CD14-positive monocyte (primary cell): ENCODE measurements around the gene VEPH1. TPM values are rescaled to one million over a fixed set of nuclear protein-coding genes. Genes with fewer than 3 reads are reported as not detected.

Experiments
- DNase-seq, 3 donors: peaks; one replicate each; pipeline ENCODE4 v3.0.0-alpha.2; 2011 to 2022
- H2AFZ ChIP-seq: 2 replicates; pipeline ENCODE4 v1.6.0; 2012; ENCODE audit warnings: mild to moderate bottlenecking, low read depth, low read length, inconsistent platforms; ENCODE audit not compliant: insufficient read depth, poor library complexity, severe bottlenecking
- H3K27ac ChIP-seq, 2 donors: 1 replicate in 1 of 2; 2 replicates in 1 of 2; pipeline ENCODE4 v1.5.1; 2012 to 2013; ENCODE audit warnings: low read length in 2 of 2, control low read depth in 1 of 2, inconsistent platforms in 1 of 2, low read depth in 1 of 2, mild to moderate bottlenecking in 1 of 2
- H3K27me3 ChIP-seq, 2 donors: one replicate each; pipeline versions ENCODE4 v1.6.0 to v1.6.1; 2011 to 2013; ENCODE audit warnings: low read length in 2 of 2; ENCODE audit not compliant: control insufficient read depth in 2 of 2, insufficient read depth in 2 of 2
- H3K36me3 ChIP-seq, 2 donors: replicated peaks in 1 of 2; 1 replicate in 1 of 2; 2 replicates in 1 of 2; pipeline versions ENCODE4 v1.5.1 to v1.6.1; 2012 to 2013; ENCODE audit warnings: low read length in 2 of 2, control low read depth in 1 of 2, inconsistent platforms in 1 of 2, mild to moderate bottlenecking in 1 of 2; ENCODE audit not compliant: insufficient read depth in 2 of 2, control insufficient read depth in 1 of 2
- H3K4me1 ChIP-seq, 2 donors: 1 replicate in 1 of 2; 2 replicates in 1 of 2; pipeline versions ENCODE4 v1.5.1 to v1.6.1; 2012 to 2013; ENCODE audit warnings: low read length in 2 of 2, control low read depth in 1 of 2, inconsistent platforms in 1 of 2, mild to moderate bottlenecking in 1 of 2, moderate library complexity in 1 of 2; ENCODE audit not compliant: insufficient read depth in 2 of 2, control insufficient read depth in 1 of 2
- H3K4me2 ChIP-seq: replicated peaks from 2 replicates; pipeline ENCODE3; 2012; ENCODE audit warnings: low read length, moderate library complexity, mild to moderate bottlenecking; ENCODE audit not compliant: poor library complexity, severe bottlenecking; ENCODE audit errors: extremely low read depth
- H3K4me3 ChIP-seq, 3 experiments: fragments of 200-600 bp in 1 of 3; sonication (generic) in 1 of 3; replicated peaks in 1 of 3; 1 replicate in 2 of 3; 2 replicates in 1 of 3; pipeline ENCODE4 v1.5.1; 2011 to 2013; ENCODE audit warnings: low read length in 3 of 3, mild to moderate bottlenecking in 3 of 3, control low read depth in 2 of 3, low read depth in 2 of 3, inconsistent platforms in 1 of 3, moderate library complexity in 1 of 3
- H3K79me2 ChIP-seq: 2 replicates; pipeline ENCODE4 v1.6.0; 2012; ENCODE audit warnings: mild to moderate bottlenecking, control low read depth, inconsistent platforms, low read length, moderate library complexity; ENCODE audit not compliant: insufficient read depth
- H3K9ac ChIP-seq: 2 replicates; pipeline ENCODE4 v1.6.0; 2017; ENCODE audit warnings: low read length, mild to moderate bottlenecking; ENCODE audit not compliant: insufficient read depth, poor library complexity, severe bottlenecking
- H3K9me3 ChIP-seq, 2 donors: replicated peaks in 1 of 2; 1 replicate in 1 of 2; 2 replicates in 1 of 2; pipeline versions ENCODE4 v1.5.1 to v1.6.1; 2012 to 2013; ENCODE audit warnings: low read length in 2 of 2, control low read depth in 1 of 2; ENCODE audit not compliant: control insufficient read depth in 1 of 2, insufficient read depth in 1 of 2
- H4K20me1 ChIP-seq: 2 replicates; pipeline ENCODE4 v1.6.0; 2012; ENCODE audit warnings: mild to moderate bottlenecking, low read length, control low read depth, moderate library complexity; ENCODE audit not compliant: insufficient read depth
- H3K27ac Mint-ChIP-seq, 7 donors: one replicate each; pipeline ENCODE4 v1.8.0; 2020; ENCODE audit warnings: mild to moderate bottlenecking in 7 of 7, mixed read lengths in 7 of 7, moderate library complexity in 6 of 7, inconsistent platforms in 2 of 7
- H3K27me3 Mint-ChIP-seq, 3 donors: one replicate each; pipeline ENCODE4 v1.8.0; 2021 to 2022; ENCODE audit warnings: low read depth in 3 of 3, mild to moderate bottlenecking in 3 of 3, mixed read lengths in 3 of 3, moderate library complexity in 3 of 3, inconsistent platforms in 1 of 3
- H3K36me3 Mint-ChIP-seq, 2 donors: one replicate each; pipeline ENCODE4 v1.8.0; 2020; ENCODE audit warnings: mixed read lengths in 2 of 2, inconsistent platforms in 1 of 2, mild to moderate bottlenecking in 1 of 2
- H3K4me1 Mint-ChIP-seq: one replicate; pipeline ENCODE4 v1.8.0; 2020; ENCODE audit warnings: mild to moderate bottlenecking, mixed read lengths
- H3K4me3 Mint-ChIP-seq, 2 donors: one replicate each; pipeline ENCODE4 v1.8.0; 2020; ENCODE audit warnings: mild to moderate bottlenecking in 2 of 2, mixed read lengths in 2 of 2, moderate library complexity in 1 of 2
- H3K9me3 Mint-ChIP-seq, 7 donors: one replicate each; pipeline ENCODE4 v1.8.0; 2020 to 2022; ENCODE audit warnings: mixed read lengths in 7 of 7, mild to moderate bottlenecking in 6 of 7, moderate library complexity in 6 of 7, inconsistent platforms in 2 of 7
- CTCF ChIP-seq: fragments of 200-600 bp; IDR thresholded peaks from one replicate; pipeline ENCODE4 v1.8.0; 2022; ENCODE audit warnings: antibody characterized with exemption, mild to moderate bottlenecking
- WGBS: methylation state at CpG from one replicate; pipeline ENCODE4 v1.1.5; 2013; ENCODE audit warnings: missing lambda C conversion rate; ENCODE audit not compliant: insufficient coverage; 5-methylcytosine and 5-hydroxymethylcytosine counted together
- intact Hi-C, 2 donors: fragments of 100-400 bp; cut with micrococcal nuclease; formaldehyde crosslinking; loops; one replicate each; pipeline versions ENCODE4 v1.15.0 to v1.15.1; 2023
- polyA plus RNA-seq, 3 donors: library from polyadenylated mRNA; depleted of rRNA in 1 of 3; unstranded in 2 of 3; stranded (reverse) in 1 of 3; fragments of 300-500 nt in 2 of 3; fragments of >200 nt in 1 of 3; fragmentation: Illumina TruSeq in 2 of 3; gene quantifications; 1 replicate in 2 of 3; 2 replicates in 1 of 3; pipeline ENCODE4 v1.2.3, GENCODE V29; 2012 to 2021

The VEPH1 gene
- polyA plus RNA-seq, 3 donors = 0.44 TPM; not detected in 2

DNA sequence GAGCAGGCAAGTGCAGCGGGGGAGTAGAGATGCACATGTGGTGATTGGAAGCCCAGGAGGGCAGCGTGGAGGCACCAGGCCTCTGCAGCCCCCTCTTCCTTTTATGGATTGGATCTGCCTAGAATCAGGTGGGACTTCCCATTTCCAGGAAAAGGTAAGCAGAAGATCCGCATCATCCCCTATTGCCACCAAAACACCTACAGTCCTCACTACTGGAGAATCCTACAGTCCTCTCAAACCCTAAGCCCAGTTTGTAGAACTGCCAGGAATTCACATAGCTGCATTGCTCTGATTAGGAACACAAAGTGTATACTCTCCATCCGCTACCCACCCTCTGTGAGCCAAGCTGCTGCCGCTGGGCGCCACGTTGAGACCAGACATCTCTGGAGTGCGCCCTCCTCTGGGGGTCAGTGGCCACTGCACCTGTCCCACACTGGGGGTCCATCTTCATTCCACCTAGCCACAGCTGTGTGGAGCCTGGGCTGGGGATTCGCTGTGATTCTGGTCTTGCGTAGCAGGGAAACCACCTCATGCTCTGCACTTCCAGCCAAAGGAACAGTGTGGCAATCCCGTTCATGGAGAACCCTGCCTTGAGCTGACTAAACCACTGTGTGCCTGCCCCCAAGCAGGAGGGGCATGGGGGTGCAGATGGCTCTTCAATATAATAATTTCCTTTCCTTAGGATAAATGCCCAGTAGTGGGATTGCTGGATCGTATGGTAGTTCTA is 155.5 kb downstream of the VEPH1 start:
- no peaks in the 10 kb centered on the region for H3K36me3 ChIP-seq
- peaks cover 0 to 2% (median 1%) of the 10 kb centered on the region in 3 donors for H3K27me3 Mint-ChIP-seq
- no peaks in the 10 kb centered on the region for H3K4me1 ChIP-seq
- H3K9me3 ChIP-seq = no peaks in the 10 kb centered on the region
- peaks cover 0 to 9% (median 0%) of the 10 kb centered on the region in 7 donors for H3K9me3 Mint-ChIP-seq
- peaks cover 0 to 3% of the 10 kb centered on the region in 2 donors for H3K27me3 ChIP-seq
- intact Hi-C loops = no loop called here
- no peak for TF ChIP-seq CTCF
- H3K27ac ChIP-seq = no peak overlapping the region
- 99% methylated on average over 8 of the region's 12 CpGs for WGBS
- no peak overlapping the region for H3K9ac ChIP-seq
- H3K79me2 ChIP-seq = no peaks in the 10 kb centered on the region
- H3K4me3 ChIP-seq = no peak overlapping the region
- no peak overlapping the region for H3K27ac Mint-ChIP-seq
- no peak overlapping the region for H3K4me2 ChIP-seq
- H3K36me3 Mint-ChIP-seq = no peaks in the 10 kb centered on the region
- no peak overlapping the region for H2AFZ ChIP-seq
- H3K4me1 Mint-ChIP-seq = no peaks in the 10 kb centered on the region
- H4K20me1 ChIP-seq = no peaks in the 10 kb centered on the region
- H3K4me3 Mint-ChIP-seq = no peak overlapping the region
- no peak for DNase-seq

- intact Hi-C loops = no loop called here
- H3K9me3 Mint-ChIP-seq = peaks cover 3 to 10% (median 8%) of the 10 kb centered on the region in 7 donors
Observed at GRCh38 chr3:157336252-157337009, 166.8 kb downstream of the VEPH1 start.

More at GRCh38 chr3:157336252-157337009, 166.8 kb downstream of the VEPH1 start:
- Histone ChIP-seq H2AFZ (no peak overlapping the region), H3K79me2 (no peaks in the 10 kb centered on the region), H3K36me3 (no peaks in the 10 kb centered on the region), H3K4me3 (no peak overlapping the region), H3K27me3 (no peaks in the 10 kb centered on the region), H3K27ac (no peak overlapping the region), H3K9ac (no peak overlapping the region), H3K9me3 (peaks cover 0 to 6% of the 10 kb centered on the region in 2 donors), H3K4me2 (no peak overlapping the region), H4K20me1 (no peaks in the 10 kb centered on the region), H3K4me1 (no peaks in the 10 kb centered on the region)
- no peak for DNase-seq
- no peak overlapping the region for H3K4me3 Mint-ChIP-seq
- H3K27me3 Mint-ChIP-seq = no peaks in the 10 kb centered on the region
- H3K36me3 Mint-ChIP-seq = no peaks in the 10 kb centered on the region
- TF ChIP-seq CTCF = no peak
- WGBS = no CpG with 5 or more reads among the region's 4 CpGs
- H3K27ac Mint-ChIP-seq = no peak overlapping the region
- no peaks in the 10 kb centered on the region for H3K4me1 Mint-ChIP-seq
